OCI-LY7 (cell line): ENCODE measurements around the gene GLIS1.

ENCODE experiments used
- EZH2phosphoT487 ChIP-seq: fragments of 200-600 bp; sonication (generic); IDR thresholded peaks from 2 replicates; pipeline ENCODE4 v1.6.1; 2018; ENCODE audit warnings: low read depth, borderline replicate concordance, mild to moderate bottlenecking, mixed run types, antibody characterized with exemption, low read length, moderate library complexity, mixed read lengths
- TF ChIP-seq, protein P1 (sequence below): fragments of 200-600 bp; sonication (generic); conservative IDR thresholded peaks from 2 replicates; pipeline ENCODE4 v1.5.1; 2014; ENCODE audit warnings: mild to moderate bottlenecking, antibody characterized with exemption, low read length, moderate library complexity, mixed read lengths

GRCh38 chr1:53733975-53734649 is 4.9 kb downstream of the GLIS1 start:
- TF ChIP-seq, protein P1, sequence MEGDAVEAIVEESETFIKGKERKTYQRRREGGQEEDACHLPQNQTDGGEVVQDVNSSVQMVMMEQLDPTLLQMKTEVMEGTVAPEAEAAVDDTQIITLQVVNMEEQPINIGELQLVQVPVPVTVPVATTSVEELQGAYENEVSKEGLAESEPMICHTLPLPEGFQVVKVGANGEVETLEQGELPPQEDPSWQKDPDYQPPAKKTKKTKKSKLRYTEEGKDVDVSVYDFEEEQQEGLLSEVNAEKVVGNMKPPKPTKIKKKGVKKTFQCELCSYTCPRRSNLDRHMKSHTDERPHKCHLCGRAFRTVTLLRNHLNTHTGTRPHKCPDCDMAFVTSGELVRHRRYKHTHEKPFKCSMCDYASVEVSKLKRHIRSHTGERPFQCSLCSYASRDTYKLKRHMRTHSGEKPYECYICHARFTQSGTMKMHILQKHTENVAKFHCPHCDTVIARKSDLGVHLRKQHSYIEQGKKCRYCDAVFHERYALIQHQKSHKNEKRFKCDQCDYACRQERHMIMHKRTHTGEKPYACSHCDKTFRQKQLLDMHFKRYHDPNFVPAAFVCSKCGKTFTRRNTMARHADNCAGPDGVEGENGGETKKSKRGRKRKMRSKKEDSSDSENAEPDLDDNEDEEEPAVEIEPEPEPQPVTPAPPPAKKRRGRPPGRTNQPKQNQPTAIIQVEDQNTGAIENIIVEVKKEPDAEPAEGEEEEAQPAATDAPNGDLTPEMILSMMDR = no peak
- TF ChIP-seq EZH2phosphoT487 = no peak
